GM21825 (cell line): Measurements from ENCODE around the gene DENND6B.
A peak's percentile ranks its signal among the peaks of the same experiment; 100 is the strongest.

Source experiments
- ATAC-seq: cut with Tn5 transposase; IDR thresholded peaks from one replicate; pipeline ENCODE4 v1.9.1; 2021; ENCODE audit warnings: mild to moderate bottlenecking, moderate library complexity; ENCODE audit not compliant: unreplicated experiment

DENND6B gene

GRCh38 chr22:50316114-50317065, 10.4 kb downstream of the DENND6B start:
- no peak for ATAC-seq

- no peak for ATAC-seq
Observed at GRCh38 chr22:50315289-50316113, 11.3 kb downstream of the DENND6B start.

- peak; percentile 73 for ATAC-seq
Observed at GRCh38 chr22:50314455-50315288, 12.1 kb downstream of the DENND6B start.

GRCh38 chr22:50314081-50314454, 12.7 kb downstream of the DENND6B start:
- peak; percentile 10 for ATAC-seq

DNA sequence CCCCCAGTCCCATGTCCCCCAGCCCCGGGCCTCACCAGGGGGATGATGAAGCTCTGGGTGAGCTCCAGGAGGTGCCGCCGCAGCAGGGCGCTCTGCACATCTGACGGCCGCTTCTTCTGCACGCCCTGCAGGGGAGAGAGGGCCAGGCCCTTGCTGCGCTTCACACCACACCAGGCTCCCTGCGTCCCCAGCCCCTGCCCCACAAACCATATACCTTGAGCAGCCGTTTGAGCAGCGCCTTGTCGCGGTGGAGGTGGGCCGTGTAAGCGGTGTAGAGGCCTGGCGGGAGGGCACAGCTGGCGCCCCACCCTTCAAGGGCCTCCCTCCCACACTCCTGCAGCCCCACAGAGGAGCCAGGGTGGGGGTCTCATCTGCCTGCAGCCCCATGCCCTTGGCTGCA, 13.2 kb downstream of the DENND6B start:
- no peak for ATAC-seq

- no peak for ATAC-seq
Observed at GRCh38 chr22:50313021-50313420, 13.8 kb downstream of the DENND6B start.

DNA sequence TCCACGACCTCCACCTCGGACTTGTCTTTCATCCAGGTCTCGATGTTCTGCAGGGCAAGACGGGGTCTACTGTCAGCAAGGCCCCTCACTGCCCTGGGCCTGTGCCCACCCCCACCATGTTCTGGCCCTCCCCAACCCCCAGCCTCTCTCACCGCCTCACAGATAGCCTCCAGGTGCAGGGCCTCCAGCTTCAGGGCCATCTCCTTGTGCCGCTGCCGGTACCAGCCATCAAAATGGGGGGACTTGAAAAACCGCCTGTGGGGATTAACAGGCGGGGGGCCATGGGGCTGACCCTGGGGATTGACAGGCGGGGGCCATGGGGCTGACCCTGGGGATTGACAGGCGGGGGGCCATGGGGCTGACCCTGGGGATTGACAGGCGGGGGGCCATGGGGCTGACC, 14.4 kb downstream of the DENND6B start:
- no peak for ATAC-seq

DNA sequence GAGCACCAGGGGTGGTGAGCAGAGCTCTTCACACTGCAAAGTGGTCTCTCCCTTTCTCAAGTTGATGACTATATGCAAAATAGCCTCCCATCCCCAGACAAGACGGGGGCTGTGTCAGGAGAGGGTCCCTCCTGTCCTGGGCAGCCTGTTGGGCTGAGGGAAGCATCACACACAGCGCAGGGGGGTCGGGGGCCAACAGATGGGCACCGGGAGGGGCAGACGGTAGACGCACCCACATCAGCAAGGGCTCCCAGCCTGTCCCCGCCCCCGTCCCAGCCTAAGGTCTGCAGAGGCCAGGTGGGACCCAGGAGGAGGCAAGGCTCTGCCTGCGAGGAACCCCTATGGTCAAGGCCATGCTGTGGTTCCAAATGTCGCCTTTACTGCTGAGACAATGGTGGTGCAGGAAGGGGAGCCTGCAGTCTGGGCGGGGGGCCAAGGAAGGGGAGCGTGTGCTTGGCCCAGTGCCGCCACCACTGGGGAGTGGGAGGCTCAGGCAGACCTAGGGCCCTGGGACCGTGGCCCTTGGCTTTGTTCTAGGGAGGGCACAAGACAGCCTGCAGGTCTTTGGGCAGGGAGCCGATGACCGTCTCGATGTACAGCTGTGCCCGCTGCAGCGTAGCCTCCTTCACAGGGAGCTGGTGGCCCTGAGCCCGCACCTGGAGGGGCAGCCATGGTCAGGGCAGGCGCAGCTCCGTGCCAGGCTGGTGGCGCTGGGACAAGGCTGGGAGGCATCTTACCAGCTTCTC, 15.0 kb downstream of the DENND6B start:
- ATAC-seq: no peak

DNA sequence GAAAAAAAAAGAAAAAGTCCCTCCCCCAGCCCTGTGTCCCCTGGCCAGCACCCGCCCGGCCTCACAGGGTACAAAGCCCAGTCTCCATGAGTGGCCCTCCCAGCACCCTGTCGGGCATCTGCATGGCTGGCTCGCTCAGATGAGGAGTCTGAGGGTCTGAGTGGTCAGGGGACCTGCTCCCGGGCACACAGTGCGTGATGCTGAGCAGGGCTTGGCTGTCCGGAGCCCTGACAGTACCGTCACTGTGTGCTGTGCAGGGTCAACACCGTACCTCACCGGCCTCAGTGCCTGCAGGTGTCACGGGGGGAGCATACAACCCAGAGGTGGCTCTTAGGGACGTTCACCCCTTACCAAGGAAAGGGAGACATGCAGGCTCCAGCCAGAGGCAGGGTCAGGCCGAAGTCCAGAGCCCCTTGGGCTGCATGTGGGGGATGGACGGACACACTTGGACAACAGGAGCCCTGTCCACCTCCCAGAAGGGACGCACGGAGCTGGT, 15.8 kb downstream of the DENND6B start:
- no peak for ATAC-seq

GRCh38 chr22:50310031-50310722, 16.6 kb downstream of the DENND6B start:
- no peak for ATAC-seq

- no peak for ATAC-seq
Observed at GRCh38 chr22:50309601-50309991, 17.2 kb downstream of the DENND6B start.

DNA sequence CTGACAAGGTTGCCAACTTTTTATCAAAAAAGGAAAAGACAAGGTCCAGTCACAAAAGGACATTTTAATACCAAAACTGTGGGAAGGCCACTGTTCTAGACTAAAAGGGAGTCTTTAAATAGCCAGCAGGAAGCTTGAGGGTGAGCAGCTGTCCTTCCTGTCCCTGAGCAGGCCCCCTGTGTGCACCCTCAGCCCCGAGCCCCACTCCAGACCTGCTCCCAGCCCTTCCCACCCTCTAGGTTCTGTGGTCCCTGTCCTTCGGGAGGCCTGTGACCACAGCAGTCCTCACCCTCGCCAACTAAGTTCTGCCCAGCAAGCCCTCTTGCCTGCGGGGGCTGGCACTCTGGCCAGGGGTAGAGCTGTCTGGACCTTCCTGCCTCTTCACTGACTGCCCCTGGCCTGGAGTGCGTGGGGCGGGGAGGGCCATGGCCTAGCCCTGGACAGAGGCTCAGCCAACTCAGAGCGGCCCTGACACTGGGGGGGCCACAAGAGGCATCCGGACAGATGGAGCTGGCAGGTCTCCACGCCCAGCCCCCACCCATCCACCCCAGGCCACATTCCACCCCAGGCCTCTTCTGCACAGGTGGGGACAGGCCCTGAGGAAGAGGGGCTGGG, 17.7 kb downstream of the DENND6B start:
- ATAC-seq: no peak

DNA sequence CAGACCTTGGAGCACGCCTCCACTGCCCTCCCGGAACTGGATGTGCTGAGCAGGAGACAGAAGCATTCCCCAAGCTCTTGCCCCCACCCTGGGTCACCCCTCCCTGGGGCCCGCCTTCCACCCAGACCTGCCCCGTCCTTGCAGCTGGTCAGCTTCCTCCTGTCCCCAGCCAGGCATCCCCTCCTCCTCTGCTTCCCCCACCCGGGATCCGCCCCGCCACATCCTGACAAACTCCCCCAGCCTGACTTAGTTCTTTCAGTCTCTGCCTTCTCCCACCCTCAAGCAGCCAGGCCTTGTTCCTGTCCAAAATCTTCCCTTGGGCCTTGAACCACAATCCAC, 18.2 kb downstream of the DENND6B start:
- ATAC-seq: no peak

DNA sequence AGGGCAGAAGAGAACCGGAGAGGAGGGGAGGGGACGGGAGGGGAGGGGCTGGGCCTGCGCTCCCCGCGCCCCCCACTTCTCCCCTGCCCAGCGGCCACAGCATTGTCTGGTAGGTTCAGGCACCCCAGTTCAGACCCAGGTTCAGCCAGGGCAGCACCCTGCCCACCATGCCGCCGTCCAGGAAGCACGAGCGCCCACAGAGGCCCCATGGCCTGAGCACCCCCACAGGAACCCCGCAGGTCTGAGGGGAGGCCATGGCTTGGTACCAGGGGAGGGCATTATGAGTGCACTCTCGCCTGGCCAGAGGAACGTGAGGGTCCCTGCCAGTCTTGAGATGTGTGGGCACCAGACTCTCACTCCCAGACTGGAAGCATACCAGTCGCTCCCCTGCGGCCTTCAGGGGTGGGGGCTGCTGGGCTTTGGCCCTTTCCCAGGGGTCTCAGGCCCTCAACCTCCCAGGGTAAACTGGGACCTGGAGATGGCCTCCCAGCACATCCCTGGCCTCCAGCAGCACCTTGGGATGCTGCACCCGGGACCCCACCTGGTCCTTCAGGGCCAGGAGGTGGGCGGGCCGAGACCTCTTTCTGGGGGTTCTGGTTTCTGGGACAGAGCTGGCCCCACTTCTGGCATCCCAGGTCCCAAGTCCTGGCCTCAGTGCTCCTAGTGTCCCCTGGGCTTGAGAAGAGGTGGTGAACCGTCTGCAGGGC, 18.8 kb downstream of the DENND6B start:
- ATAC-seq: no peak

- no peak for ATAC-seq
Observed at GRCh38 chr22:50306753-50307749, 19.8 kb downstream of the DENND6B start, which contains the start of gene PLXNB2. PLXNB2 (minus strand) TSS chr22:50307646; CDS start chr22:50290584, 17,062 bp downstream.

GRCh38 chr22:50305923-50306566, 20.8 kb downstream of the DENND6B start:
- ATAC-seq: no peak
